ENCODE results near the gene RAI1. TPM values are rescaled to one million over a fixed set of nuclear protein-coding genes. Genes with fewer than 3 reads are reported as not detected.

RAI1 gene
- total and polyA plus RNA-seq, 10 of the 15 experiments (the other 5 are each of a cell fraction or from before 2014, with no cell fraction given): 0.66 to 37.7 (median 6.0) TPM

- H3K4me2 ChIP-seq (ENCODE audit: control insufficient read depth, insufficient read depth): no peak overlapping the region
- SMC1A ChIA-PET (ENCODE audit: uncharacterized antibody, unreplicated experiment): no interaction called here
- H3K79me2 ChIP-seq (ENCODE audit: control insufficient read depth, insufficient read depth, low read length): no peaks in the 10 kb centered on the region
- RAD21 ChIA-PET (ENCODE audit: unreplicated experiment): interaction anchor here (1.2 kb wide), 1 partner anchor 271 kb away, joined by 3 read pairs; no protein-coding TSS in a partner anchor
- FAIRE-seq (no peak), DNase-seq (ENCODE audit: low read depth, low spot score) (no peak), ATAC-seq (no peak)
- H3K36me3 ChIP-seq (ENCODE audit: control insufficient read depth in 2 of 2, insufficient read depth in 2 of 2, low read length in 1 of 2): no peaks in the 10 kb centered on the region
- no TSS peak for BruUV-seq (replicated peaks)
- CTCF ChIA-PET: no interaction called here
- H3K27me3 ChIP-seq (replicated peaks in 1 of 2; ENCODE audit: control insufficient read depth in 2 of 2, insufficient read depth in 2 of 2, low read length in 1 of 2): no peaks in the 10 kb centered on the region
- no peaks in the 10 kb centered on the region; the same call in 2 of the 3 replicates for H3K9me3 ChIP-seq (replicated peaks; ENCODE audit: control insufficient read depth, insufficient read depth, low read length)
- POLR2A ChIA-PET: interaction anchor here (0.5 kb wide), 1 partner anchor 164 kb away, joined by 5 read pairs; no protein-coding TSS in a partner anchor
- no peak overlapping the region for H3K4me3 ChIP-seq
- intact Hi-C loops (cut with micrococcal nuclease; ENCODE audit: unreplicated experiment): no loop called here
- WGBS (ENCODE audit: insufficient coverage, insufficient replicate concordance, low lambda C conversion rate, missing lambda C conversion rate): 70% methylated on average over 14 of the region's 14 CpGs
- no peaks in the 10 kb centered on the region for H4K20me1 ChIP-seq (ENCODE audit: control insufficient read depth, insufficient read depth)
- TF ChIP-seq HDGF (IDR thresholded peaks at IDR 0.05) (no peak), EZH2 (IDR thresholded peaks at IDR 0.05; ENCODE audit: borderline replicate concordance, control insufficient read depth, low read depth, low read length) (no peak), NKRF (conservative IDR thresholded peaks at IDR 0.05) (no peak), BCL3 (IDR thresholded peaks at IDR 0.05; ENCODE audit: borderline replicate concordance, insufficient read depth, low read depth, low read length, poor library complexity, severe bottlenecking) (no peak), ZBTB40 (IDR thresholded peaks at IDR 0.05; ENCODE audit: borderline replicate concordance) (no peak), RAD21 (IDR thresholded peaks at IDR 0.05; ENCODE audit: insufficient read depth, low read depth, low read length) (no peak), ATF3 (IDR thresholded peaks at IDR 0.05; ENCODE audit: borderline replicate concordance, extremely low read depth, low read depth, low read length) (no peak), USF2 (IDR thresholded peaks at IDR 0.05; ENCODE audit: borderline replicate concordance, low read depth, low read length) (no peak), CHD1 (IDR thresholded peaks at IDR 0.05; ENCODE audit: low read depth, low read length) (no peak), BACH1 (IDR thresholded peaks at IDR 0.05; ENCODE audit: borderline replicate concordance) (no peak), TBL1XR1 (IDR thresholded peaks at IDR 0.05; ENCODE audit: low read depth, low read length) (no peak), RELA (IDR thresholded peaks at IDR 0.05; ENCODE audit: borderline replicate concordance, partially characterized antibody) (no peak), SMARCA5 (IDR thresholded peaks at IDR 0.05) (no peak), KDM1A (IDR thresholded peaks at IDR 0.05; ENCODE audit: borderline replicate concordance) (no peak)
- no peak overlapping the region for H3K27ac ChIP-seq (ENCODE audit: control insufficient read depth, insufficient read depth)
- no peak overlapping the region for H3K9ac ChIP-seq (ENCODE audit: control insufficient read depth, insufficient read depth, low read length)
- in situ Hi-C loops (cut with MboI): no loop called here
- H3K4me1 ChIP-seq (ENCODE audit: control insufficient read depth, insufficient read depth, low read length): no peaks in the 10 kb centered on the region
- H2AFZ ChIP-seq (ENCODE audit: control insufficient read depth, low read depth, low read length): no peak overlapping the region
Measured at GRCh38 chr17:17647524-17648178, 33.6 kb upstream of the RAI1 start.
